Measurements from ENCODE around the gene MAMDC2. TPM values are rescaled to one million over a fixed set of nuclear protein-coding genes. Genes with fewer than 3 reads are reported as not detected.

MAMDC2 gene
- polyA plus RNA-seq, 2 donors = 3.3 to 7.0 TPM

- Histone ChIP-seq H3K4me1 (ENCODE audit: control insufficient read depth in 2 of 2, insufficient read depth in 2 of 2, low read length in 1 of 2) (no peaks in the 10 kb centered on the region), H3K36me3 (ENCODE audit: control insufficient read depth in 2 of 2, insufficient read depth in 2 of 2, low read length in 1 of 2) (no peaks in the 10 kb centered on the region), H3K27ac (ENCODE audit: low read depth in 2 of 2, low read length in 1 of 2) (no peak overlapping the region), H3K4me3 (ENCODE audit: low read depth in 1 of 2, low read length in 2 of 2) (no peak overlapping the region), H3K9me3 (ENCODE audit: control insufficient read depth in 2 of 2, insufficient read depth in 1 of 2, low read depth in 1 of 2, low read length in 1 of 2) (no peaks in the 10 kb centered on the region), H3K27me3 (ENCODE audit: control insufficient read depth in 1 of 2, insufficient read depth in 2 of 2, low read length in 2 of 2) (no peaks in the 10 kb centered on the region)
- 13 to 36% methylated on average over 1 of the region's 1 CpG for WGBS, 2 donors
Observed at GRCh38 chr9:70093944-70094343, 50.3 kb downstream of the MAMDC2 start.

GRCh38 chr9:70094747-70095146 lies 51.1 kb downstream of the MAMDC2 start:
- H3K9me3 ChIP-seq (ENCODE audit: control insufficient read depth in 2 of 2, insufficient read depth in 1 of 2, low read depth in 1 of 2, low read length in 1 of 2) = no peaks in the 10 kb centered on the region
- H3K4me3 ChIP-seq (ENCODE audit: low read depth in 1 of 2, low read length in 2 of 2) = no peak overlapping the region
- H3K36me3 ChIP-seq (ENCODE audit: control insufficient read depth in 2 of 2, insufficient read depth in 2 of 2, low read length in 1 of 2) = no peaks in the 10 kb centered on the region
- H3K27me3 ChIP-seq (ENCODE audit: control insufficient read depth in 1 of 2, insufficient read depth in 2 of 2, low read length in 2 of 2) = no peaks in the 10 kb centered on the region
- H3K27ac ChIP-seq (ENCODE audit: low read depth in 2 of 2, low read length in 1 of 2) = no peak overlapping the region
- H3K4me1 ChIP-seq (ENCODE audit: control insufficient read depth in 2 of 2, insufficient read depth in 2 of 2, low read length in 1 of 2) = no peaks in the 10 kb centered on the region

GRCh38 chr9:70097187-70097586 lies 53.5 kb downstream of the MAMDC2 start:
- no peaks in the 10 kb centered on the region for H3K36me3 ChIP-seq (ENCODE audit: control insufficient read depth in 2 of 2, insufficient read depth in 2 of 2, low read length in 1 of 2)
- no peaks in the 10 kb centered on the region for H3K4me1 ChIP-seq (ENCODE audit: control insufficient read depth in 2 of 2, insufficient read depth in 2 of 2, low read length in 1 of 2)
- whole genome bisulfite sequencing, 2 donors = 67 to 76% methylated on average over 4 of the region's 4 CpGs
- H3K4me3 ChIP-seq (ENCODE audit: low read depth in 1 of 2, low read length in 2 of 2) = no peak overlapping the region
- no peaks in the 10 kb centered on the region for H3K27me3 ChIP-seq (ENCODE audit: control insufficient read depth in 1 of 2, insufficient read depth in 2 of 2, low read length in 2 of 2)
- no peaks in the 10 kb centered on the region for H3K9me3 ChIP-seq (ENCODE audit: control insufficient read depth in 2 of 2, insufficient read depth in 1 of 2, low read depth in 1 of 2, low read length in 1 of 2)
- H3K27ac ChIP-seq (ENCODE audit: low read depth in 2 of 2, low read length in 1 of 2) = no peak overlapping the region

- Histone ChIP-seq H3K4me3 (ENCODE audit: low read depth in 1 of 2, low read length in 2 of 2) (no peak overlapping the region), H3K27ac (ENCODE audit: low read depth in 2 of 2, low read length in 1 of 2) (no peak overlapping the region), H3K4me1 (ENCODE audit: control insufficient read depth in 2 of 2, insufficient read depth in 2 of 2, low read length in 1 of 2) (no peaks in the 10 kb centered on the region), H3K9me3 (ENCODE audit: control insufficient read depth in 2 of 2, insufficient read depth in 1 of 2, low read depth in 1 of 2, low read length in 1 of 2) (no peaks in the 10 kb centered on the region), H3K27me3 (ENCODE audit: control insufficient read depth in 1 of 2, insufficient read depth in 2 of 2, low read length in 2 of 2) (no peaks in the 10 kb centered on the region), H3K36me3 (ENCODE audit: control insufficient read depth in 2 of 2, insufficient read depth in 2 of 2, low read length in 1 of 2) (no peaks in the 10 kb centered on the region)
- 57 to 58% methylated on average over 4 of the region's 4 CpGs for WGBS, 2 donors
Observed at GRCh38 chr9:70100362-70100761, 56.7 kb downstream of the MAMDC2 start.

GRCh38 chr9:70101265-70101664 lies 57.6 kb downstream of the MAMDC2 start:
- no peak overlapping the region for H3K4me3 ChIP-seq (ENCODE audit: low read depth in 1 of 2, low read length in 2 of 2)
- H3K27me3 ChIP-seq (ENCODE audit: control insufficient read depth in 1 of 2, insufficient read depth in 2 of 2, low read length in 2 of 2) = no peaks in the 10 kb centered on the region
- WGBS, 2 donors = 78 to 85% methylated on average over 1 of the region's 1 CpG
- H3K4me1 ChIP-seq (ENCODE audit: control insufficient read depth in 2 of 2, insufficient read depth in 2 of 2, low read length in 1 of 2) = no peaks in the 10 kb centered on the region
- H3K36me3 ChIP-seq (ENCODE audit: control insufficient read depth in 2 of 2, insufficient read depth in 2 of 2, low read length in 1 of 2) = no peaks in the 10 kb centered on the region
- no peaks in the 10 kb centered on the region for H3K9me3 ChIP-seq (ENCODE audit: control insufficient read depth in 2 of 2, insufficient read depth in 1 of 2, low read depth in 1 of 2, low read length in 1 of 2)
- H3K27ac ChIP-seq (ENCODE audit: low read depth in 2 of 2, low read length in 1 of 2) = no peak overlapping the region

- WGBS, 2 donors = 76% methylated on average over 5 of the region's 5 CpGs
- Histone ChIP-seq H3K9me3 (ENCODE audit: control insufficient read depth in 2 of 2, insufficient read depth in 1 of 2, low read depth in 1 of 2, low read length in 1 of 2) (no peaks in the 10 kb centered on the region), H3K27me3 (ENCODE audit: control insufficient read depth in 1 of 2, insufficient read depth in 2 of 2, low read length in 2 of 2) (no peaks in the 10 kb centered on the region), H3K4me3 (ENCODE audit: low read depth in 1 of 2, low read length in 2 of 2) (no peak overlapping the region), H3K4me1 (ENCODE audit: control insufficient read depth in 2 of 2, insufficient read depth in 2 of 2, low read length in 1 of 2) (no peaks in the 10 kb centered on the region), H3K36me3 (ENCODE audit: control insufficient read depth in 2 of 2, insufficient read depth in 2 of 2, low read length in 1 of 2) (peaks cover 0 to 2% of the 10 kb centered on the region in 2 donors), H3K27ac (ENCODE audit: low read depth in 2 of 2, low read length in 1 of 2) (no peak overlapping the region)
Observed at GRCh38 chr9:70105147-70105546, 61.5 kb downstream of the MAMDC2 start.

- peaks cover 0 to 2% of the 10 kb centered on the region in 2 donors for H3K36me3 ChIP-seq (ENCODE audit: control insufficient read depth in 2 of 2, insufficient read depth in 2 of 2, low read length in 1 of 2)
- WGBS, 2 donors = 86 to 89% methylated on average over 10 of the region's 10 CpGs
- no peaks in the 10 kb centered on the region for H3K9me3 ChIP-seq (ENCODE audit: control insufficient read depth in 2 of 2, insufficient read depth in 1 of 2, low read depth in 1 of 2, low read length in 1 of 2)
- H3K4me1 ChIP-seq (ENCODE audit: control insufficient read depth in 2 of 2, insufficient read depth in 2 of 2, low read length in 1 of 2) = no peaks in the 10 kb centered on the region
- H3K27ac ChIP-seq (ENCODE audit: low read depth in 2 of 2, low read length in 1 of 2) = no peak overlapping the region
- H3K27me3 ChIP-seq (ENCODE audit: control insufficient read depth in 1 of 2, insufficient read depth in 2 of 2, low read length in 2 of 2) = no peaks in the 10 kb centered on the region
- no peak overlapping the region for H3K4me3 ChIP-seq (ENCODE audit: low read depth in 1 of 2, low read length in 2 of 2)
Observed at GRCh38 chr9:70106571-70106970, 62.9 kb downstream of the MAMDC2 start.

GRCh38 chr9:70107558-70107957 lies 63.9 kb downstream of the MAMDC2 start:
- no peak overlapping the region for H3K4me3 ChIP-seq (ENCODE audit: low read depth in 1 of 2, low read length in 2 of 2)
- no peaks in the 10 kb centered on the region for H3K27me3 ChIP-seq (ENCODE audit: control insufficient read depth in 1 of 2, insufficient read depth in 2 of 2, low read length in 2 of 2)
- H3K9me3 ChIP-seq (ENCODE audit: control insufficient read depth in 2 of 2, insufficient read depth in 1 of 2, low read depth in 1 of 2, low read length in 1 of 2) = no peaks in the 10 kb centered on the region
- no peaks in the 10 kb centered on the region for H3K4me1 ChIP-seq (ENCODE audit: control insufficient read depth in 2 of 2, insufficient read depth in 2 of 2, low read length in 1 of 2)
- no peak overlapping the region for H3K27ac ChIP-seq (ENCODE audit: low read depth in 2 of 2, low read length in 1 of 2)
- 95 to 100% methylated on average over 1 of the region's 1 CpG for WGBS, 2 donors
- peaks cover 0 to 2% of the 10 kb centered on the region in 2 donors for H3K36me3 ChIP-seq (ENCODE audit: control insufficient read depth in 2 of 2, insufficient read depth in 2 of 2, low read length in 1 of 2)

GRCh38 chr9:70108181-70108580 lies 64.5 kb downstream of the MAMDC2 start:
- Histone ChIP-seq H3K27ac (ENCODE audit: low read depth in 2 of 2, low read length in 1 of 2) (no peak overlapping the region), H3K4me3 (ENCODE audit: low read depth in 1 of 2, low read length in 2 of 2) (no peak overlapping the region), H3K36me3 (ENCODE audit: control insufficient read depth in 2 of 2, insufficient read depth in 2 of 2, low read length in 1 of 2) (peaks cover 0 to 2% of the 10 kb centered on the region in 2 donors), H3K4me1 (ENCODE audit: control insufficient read depth in 2 of 2, insufficient read depth in 2 of 2, low read length in 1 of 2) (no peaks in the 10 kb centered on the region), H3K9me3 (ENCODE audit: control insufficient read depth in 2 of 2, insufficient read depth in 1 of 2, low read depth in 1 of 2, low read length in 1 of 2) (no peaks in the 10 kb centered on the region), H3K27me3 (ENCODE audit: control insufficient read depth in 1 of 2, insufficient read depth in 2 of 2, low read length in 2 of 2) (no peaks in the 10 kb centered on the region)
- WGBS, 2 donors = 79 to 82% methylated on average over 3 of the region's 3 CpGs

- Histone ChIP-seq H3K27ac (ENCODE audit: low read depth in 2 of 2, low read length in 1 of 2) (no peak overlapping the region), H3K27me3 (ENCODE audit: control insufficient read depth in 1 of 2, insufficient read depth in 2 of 2, low read length in 2 of 2) (no peaks in the 10 kb centered on the region), H3K36me3 (ENCODE audit: control insufficient read depth in 2 of 2, insufficient read depth in 2 of 2, low read length in 1 of 2) (peaks cover 0 to 2% of the 10 kb centered on the region in 2 donors), H3K4me3 (ENCODE audit: low read depth in 1 of 2, low read length in 2 of 2) (no peak overlapping the region), H3K4me1 (ENCODE audit: control insufficient read depth in 2 of 2, insufficient read depth in 2 of 2, low read length in 1 of 2) (no peaks in the 10 kb centered on the region), H3K9me3 (ENCODE audit: control insufficient read depth in 2 of 2, insufficient read depth in 1 of 2, low read depth in 1 of 2, low read length in 1 of 2) (no peaks in the 10 kb centered on the region)
- 53 to 54% methylated on average over 6 of the region's 6 CpGs for WGBS, 2 donors
Observed at GRCh38 chr9:70110194-70111041, 66.8 kb downstream of the MAMDC2 start.

Data from esophagus (tissue), 2 donors.